ENCODE data around the gene ACE2.

ACE2 gene

GRCh38 chrX:15570145-15570544 is 30.6 kb downstream of the ACE2 start:
- DNase-seq: no peak

- DNase-seq: no peak
Measured at GRCh38 chrX:15567886-15568616, 32.7 kb downstream of the ACE2 start.

GRCh38 chrX:15567267-15567666 is 33.5 kb downstream of the ACE2 start:
- no peak for DNase-seq

- no peak for DNase-seq
Measured at GRCh38 chrX:15566244-15566643, 34.5 kb downstream of the ACE2 start.

- peak; percentile 55 for DNase-seq
Measured at GRCh38 chrX:15564981-15565579, 35.7 kb downstream of the ACE2 start.

- DNase-seq: no peak
Measured at GRCh38 chrX:15563056-15563455, 37.7 kb downstream of the ACE2 start.

GRCh38 chrX:15560924-15561323 is 39.8 kb downstream of the ACE2 start:
- no peak for DNase-seq

- no peak for DNase-seq
Measured at GRCh38 chrX:15559227-15559626, 41.5 kb downstream of the ACE2 start.

GRCh38 chrX:15549189-15550012 is 51.4 kb downstream of the ACE2 start:
- DNase-seq: no peak

GRCh38 chrX:15547356-15547755 is 53.4 kb downstream of the ACE2 start:
- no peak for DNase-seq

GRCh38 chrX:15546745-15547144 is 54.0 kb downstream of the ACE2 start:
- DNase-seq: no peak

- no peak for DNase-seq
Measured at GRCh38 chrX:15530318-15530717, 70.4 kb downstream of the ACE2 start.

- DNase-seq: no peak
Measured at GRCh38 chrX:15529165-15529564, 71.6 kb downstream of the ACE2 start.

- no peak for DNase-seq
Measured at GRCh38 chrX:15525664-15526416, 74.9 kb downstream of the ACE2 start.

- no peak for DNase-seq
Measured at GRCh38 chrX:15524417-15524816, 76.3 kb downstream of the ACE2 start.

- DNase-seq: no peak
Measured at GRCh38 chrX:15523088-15523487, 77.7 kb downstream of the ACE2 start.

GRCh38 chrX:15522464-15522863 is 78.3 kb downstream of the ACE2 start:
- DNase-seq: no peak

GRCh38 chrX:15515931-15516330 is 84.8 kb downstream of the ACE2 start:
- peak; percentile 62 for DNase-seq

- DNase-seq: no peak
Measured at GRCh38 chrX:15514279-15514678, 86.5 kb downstream of the ACE2 start.

- no peak for DNase-seq
Measured at GRCh38 chrX:15512401-15512965, 88.3 kb downstream of the ACE2 start.

GRCh38 chrX:15511563-15511962 is 89.2 kb downstream of the ACE2 start:
- DNase-seq: no peak

All from DMS 273 treated with DMSO at 0.1 percent for 48 hours (cell line).